Panc1 (cell line): ENCODE results near the gene RFX7. TPM values are rescaled to one million over a fixed set of nuclear protein-coding genes. Genes with fewer than 3 reads are reported as not detected.

Experiments used
- ATAC-seq: fragments of 200-7000 bp; cut with Tn5 transposase; 2 replicates; pipeline ENCODE4 v1.9.1; 2020; ENCODE audit warnings: mild to moderate bottlenecking, moderate library complexity
- BruUV-seq: library from RNA; stranded (reverse); fragments of 400-500 nt; replicated peaks from 2 replicates; lab custom pipeline; 2021; lab: Mats Ljungman, UMichigan
- CTCF ChIA-PET: fragments of 300-600 bp; sonication (Branson Sonifier 250); formaldehyde crosslinking; loops from one replicate; lab custom pipeline; 2022; ENCODE audit warnings: antibody characterized with exemption; lab: Charles Lee
- POLR2A ChIA-PET: fragments of 300-600 bp; sonication (Branson Sonifier 250); formaldehyde crosslinking; loops from one replicate; lab custom pipeline; 2022; ENCODE audit warnings: antibody characterized with exemption; lab: Charles Lee
- DNase-seq: peaks from one replicate; pipeline ENCODE4 v3.0.0-alpha.2; 2010; ENCODE audit warnings: low read depth, low spot score
- H3K27ac ChIP-seq: 2 replicates; pipeline ENCODE4 v1.5.1; 2011; ENCODE audit warnings: mild to moderate bottlenecking, low read length, inconsistent platforms
- H3K27me3 ChIP-seq: fragments of 200-500 bp; sonication (Bioruptor generic); 2 replicates; pipeline ENCODE4 v1.6.0; 2014; ENCODE audit warnings: low read length, inconsistent platforms; ENCODE audit not compliant: control insufficient read depth, insufficient read depth
- H3K36me3 ChIP-seq: fragments of 200-500 bp; sonication (Bioruptor generic); 2 replicates; pipeline ENCODE4 v1.5.1; 2014; ENCODE audit warnings: inconsistent platforms, mild to moderate bottlenecking, low read length, moderate library complexity; ENCODE audit not compliant: control insufficient read depth, insufficient read depth
- H3K4me1 ChIP-seq: 2 replicates; pipeline ENCODE4 v1.5.1; 2011; ENCODE audit warnings: inconsistent platforms, mild to moderate bottlenecking, low read length, moderate library complexity; ENCODE audit not compliant: control insufficient read depth, insufficient read depth
- H3K4me3 ChIP-seq, 2 experiments: 2 replicates each; pipeline ENCODE4 v1.5.1; 2011 to 2012; ENCODE audit warnings: low read depth in 2 of 2, low read length in 2 of 2, mild to moderate bottlenecking in 2 of 2, inconsistent platforms in 1 of 2, moderate library complexity in 1 of 2
- H3K9me3 ChIP-seq: fragments of 200-500 bp; sonication (Bioruptor generic); 2 replicates; pipeline ENCODE4 v1.5.1; 2014; ENCODE audit warnings: low read depth, mild to moderate bottlenecking, inconsistent platforms, low read length, moderate library complexity; ENCODE audit not compliant: control insufficient read depth, insufficient read depth
- CTCF ChIP-seq: fragments of 450-650 bp; IDR thresholded peaks from 2 replicates; pipeline ENCODE4 v1.5.1; 2017; ENCODE audit warnings: mild to moderate bottlenecking
- POLR2AphosphoS5 ChIP-seq: IDR thresholded peaks from 2 replicates; pipeline ENCODE4 v1.6.1; 2012; ENCODE audit warnings: mild to moderate bottlenecking, low read depth, low read length, moderate library complexity
- SIN3A ChIP-seq: IDR thresholded peaks from 2 replicates; pipeline ENCODE4 v1.6.1; 2012; ENCODE audit warnings: low read depth, mild to moderate bottlenecking, low read length, moderate library complexity, borderline replicate concordance; ENCODE audit not compliant: insufficient read depth
- TCF7L2 ChIP-seq: IDR thresholded peaks from 2 replicates; pipeline ENCODE4 v1.6.1; 2011; ENCODE audit warnings: mild to moderate bottlenecking, low read depth, low read length, inconsistent platforms
- in situ Hi-C: cut with HindIII; loops from 2 replicates; pipeline ENCODE4 v1.10.0; 2016; ENCODE audit warnings: low sequenced_read_pairs, low pct_unique_long_range_greater_than_20kb
- intact Hi-C: fragments of 100-400 bp; cut with micrococcal nuclease; formaldehyde crosslinking; loops from one replicate; pipeline ENCODE4 v1.10.0; 2022; ENCODE audit not compliant: unreplicated experiment
- total RNA-seq: library from RNA; stranded (reverse); gene quantifications from one replicate; pipeline ENCODE4 v1.2.1, GENCODE V29; 2021; ENCODE audit not compliant: unreplicated experiment
- TF ChIP-seq, protein P1 (sequence below), 2 experiments: IDR thresholded peaks; 2 replicates each; pipeline ENCODE4 v1.6.1; 2011 to 2012; ENCODE audit warnings: low read depth in 2 of 2, control low read depth in 1 of 2, low read length in 1 of 2, mild to moderate bottlenecking in 1 of 2, moderate library complexity in 1 of 2; ENCODE audit not compliant: insufficient read depth in 1 of 2

RFX7 gene
- total RNA-seq, 1 experiment from 2014 or later, result 24.2 TPM

DNA sequence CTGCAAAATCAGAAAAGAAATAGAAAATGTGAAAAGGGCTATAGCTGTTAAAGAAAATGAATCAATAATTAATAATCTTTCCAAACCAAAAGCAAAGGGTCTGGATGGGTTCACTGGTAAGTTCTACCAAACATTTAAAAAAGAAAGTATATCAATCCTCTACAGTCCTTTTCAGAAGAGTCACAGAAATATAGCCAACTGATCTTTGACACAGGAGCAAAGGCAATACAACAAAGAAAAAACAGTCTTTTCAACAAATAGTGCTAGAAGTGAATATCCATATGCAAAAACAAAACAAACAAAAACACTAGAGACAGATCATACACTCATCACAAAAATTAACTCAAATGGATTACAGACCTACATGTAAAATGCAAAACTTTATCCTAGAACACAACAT lies 32.6 kb downstream of the RFX7 start:
- CTCF ChIA-PET, result no interaction called here
- H3K9me3 ChIP-seq, result no peaks in the 10 kb centered on the region
- H3K36me3 ChIP-seq, result no peaks in the 10 kb centered on the region
- DNase-seq (no peak), ATAC-seq (no peak)
- H3K4me1 ChIP-seq, result peaks cover 7% of the 10 kb centered on the region; the same call in 1 of the 2 replicates
- intact Hi-C loops, result no loop called here
- BruUV-seq, result no TSS peak
- in situ Hi-C loops, result no loop called here
- TF ChIP-seq, protein P1, sequence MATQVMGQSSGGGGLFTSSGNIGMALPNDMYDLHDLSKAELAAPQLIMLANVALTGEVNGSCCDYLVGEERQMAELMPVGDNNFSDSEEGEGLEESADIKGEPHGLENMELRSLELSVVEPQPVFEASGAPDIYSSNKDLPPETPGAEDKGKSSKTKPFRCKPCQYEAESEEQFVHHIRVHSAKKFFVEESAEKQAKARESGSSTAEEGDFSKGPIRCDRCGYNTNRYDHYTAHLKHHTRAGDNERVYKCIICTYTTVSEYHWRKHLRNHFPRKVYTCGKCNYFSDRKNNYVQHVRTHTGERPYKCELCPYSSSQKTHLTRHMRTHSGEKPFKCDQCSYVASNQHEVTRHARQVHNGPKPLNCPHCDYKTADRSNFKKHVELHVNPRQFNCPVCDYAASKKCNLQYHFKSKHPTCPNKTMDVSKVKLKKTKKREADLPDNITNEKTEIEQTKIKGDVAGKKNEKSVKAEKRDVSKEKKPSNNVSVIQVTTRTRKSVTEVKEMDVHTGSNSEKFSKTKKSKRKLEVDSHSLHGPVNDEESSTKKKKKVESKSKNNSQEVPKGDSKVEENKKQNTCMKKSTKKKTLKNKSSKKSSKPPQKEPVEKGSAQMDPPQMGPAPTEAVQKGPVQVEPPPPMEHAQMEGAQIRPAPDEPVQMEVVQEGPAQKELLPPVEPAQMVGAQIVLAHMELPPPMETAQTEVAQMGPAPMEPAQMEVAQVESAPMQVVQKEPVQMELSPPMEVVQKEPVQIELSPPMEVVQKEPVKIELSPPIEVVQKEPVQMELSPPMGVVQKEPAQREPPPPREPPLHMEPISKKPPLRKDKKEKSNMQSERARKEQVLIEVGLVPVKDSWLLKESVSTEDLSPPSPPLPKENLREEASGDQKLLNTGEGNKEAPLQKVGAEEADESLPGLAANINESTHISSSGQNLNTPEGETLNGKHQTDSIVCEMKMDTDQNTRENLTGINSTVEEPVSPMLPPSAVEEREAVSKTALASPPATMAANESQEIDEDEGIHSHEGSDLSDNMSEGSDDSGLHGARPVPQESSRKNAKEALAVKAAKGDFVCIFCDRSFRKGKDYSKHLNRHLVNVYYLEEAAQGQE (IDR thresholded peaks at IDR 0.05; ENCODE audit: insufficient read depth in 1 of 2, low read depth in 2 of 2, low read length in 1 of 2), result no peak
- TF ChIP-seq TCF7L2 (no peak), CTCF (no peak), SIN3A (no peak), POLR2AphosphoS5 (no peak)
- H3K4me3 ChIP-seq, result no peak overlapping the region
- H3K27me3 ChIP-seq, result no peaks in the 10 kb centered on the region
- H3K27ac ChIP-seq, result no peak overlapping the region
- POLR2A ChIA-PET, result no interaction called here

GRCh38 chr15:56208641-56209155 lies 35.0 kb downstream of the RFX7 start:
- H3K27me3 ChIP-seq, result no peaks in the 10 kb centered on the region
- intact Hi-C loops, result no loop called here
- POLR2A ChIA-PET, result no interaction called here
- no TSS peak for BruUV-seq
- no peaks in the 10 kb centered on the region for H3K4me1 ChIP-seq
- no peak overlapping the region for H3K4me3 ChIP-seq
- no peak overlapping the region for H3K27ac ChIP-seq
- no peaks in the 10 kb centered on the region for H3K36me3 ChIP-seq
- H3K9me3 ChIP-seq, result no peaks in the 10 kb centered on the region
- ATAC-seq (no peak), DNase-seq (no peak)
- in situ Hi-C loops, result no loop called here
- CTCF ChIA-PET, result no interaction called here
- TF ChIP-seq POLR2AphosphoS5, result no peak
- no peak for TF ChIP-seq SIN3A
- TF ChIP-seq CTCF, result no peak
- TF ChIP-seq, protein P1 (IDR thresholded peaks at IDR 0.05; ENCODE audit: insufficient read depth in 1 of 2, low read depth in 2 of 2, low read length in 1 of 2), result no peak
- no peak for TF ChIP-seq TCF7L2
